Smooth muscle cell (in vitro differentiated cells): ENCODE measurements around the gene AFAP1. TPM values are rescaled to one million over a fixed set of nuclear protein-coding genes. Genes with fewer than 3 reads are reported as not detected.

Source experiments
- DNase-seq: peaks from one replicate; lab custom pipeline; 2025; ENCODE audit not compliant: unreplicated experiment; lab: John Stamatoyannopoulos, UW
- H2AFZ ChIP-seq: fragments of 200-600 bp; sonication (generic); 2 replicates; pipeline ENCODE4 v1.6.0; 2016; ENCODE audit warnings: antibody characterized with exemption, low read depth, mild to moderate bottlenecking
- H3F3A ChIP-seq: fragments of 200-600 bp; sonication (generic); 2 replicates; pipeline ENCODE4 v1.6.0; 2017; ENCODE audit warnings: antibody characterized with exemption, low read depth
- H3K27ac ChIP-seq: fragments of 200-600 bp; sonication (generic); 2 replicates; pipeline ENCODE4 v1.5.1; 2016; ENCODE audit warnings: low read depth, mild to moderate bottlenecking
- H3K27me3 ChIP-seq: fragments of 200-600 bp; sonication (generic); 2 replicates; pipeline ENCODE4 v1.6.1; 2016; ENCODE audit warnings: low read depth, mild to moderate bottlenecking
- H3K36me3 ChIP-seq: fragments of 200-600 bp; sonication (generic); 2 replicates; pipeline ENCODE4 v1.5.1; 2016; ENCODE audit warnings: low read depth
- H3K4me1 ChIP-seq: fragments of 200-600 bp; sonication (generic); 2 replicates; pipeline ENCODE4 v1.5.1; 2016; ENCODE audit warnings: low read depth
- H3K4me2 ChIP-seq: fragments of 200-600 bp; sonication (generic); 2 replicates; pipeline ENCODE4 v1.6.0; 2016; ENCODE audit warnings: mild to moderate bottlenecking
- H3K4me3 ChIP-seq: fragments of 200-600 bp; sonication (generic); 2 replicates; pipeline ENCODE4 v1.5.1; 2016; ENCODE audit warnings: mild to moderate bottlenecking
- H3K79me2 ChIP-seq: fragments of 200-600 bp; sonication (generic); 2 replicates; pipeline ENCODE4 v1.6.0; 2016; ENCODE audit warnings: low read depth, mild to moderate bottlenecking
- H3K9ac ChIP-seq: fragments of 200-600 bp; sonication (generic); 2 replicates; pipeline ENCODE4 v1.6.0; 2016; ENCODE audit warnings: low read depth
- H3K9me3 ChIP-seq: fragments of 200-600 bp; sonication (generic); replicated peaks from 2 replicates; pipeline ENCODE4 v1.5.1; 2016; ENCODE audit warnings: low read depth
- H4K20me1 ChIP-seq: fragments of 200-600 bp; sonication (generic); 2 replicates; pipeline ENCODE4 v1.6.0; 2016; ENCODE audit warnings: low read depth
- CTCF ChIP-seq: fragments of 200-600 bp; sonication (generic); IDR thresholded peaks from 2 replicates; pipeline ENCODE4 v1.5.1; 2017; ENCODE audit warnings: borderline replicate concordance, mild to moderate bottlenecking, antibody characterized with exemption; ENCODE audit not compliant: insufficient read depth, poor library complexity, severe bottlenecking
- WGBS: methylation state at CpG from one replicate; pipeline ENCODE4 v1.1.7; 2016; ENCODE audit warnings: low lambda C conversion rate; 5-methylcytosine and 5-hydroxymethylcytosine counted together
- polyA plus RNA-seq: library from polyadenylated mRNA; unstranded; fragments of >200 nt; fragmentation: Nextera tagmentation; extraction: Ambion mirVana; gene quantifications from 2 replicates; pipeline ENCODE4 v1.2.1, GENCODE V29; 2016
- total RNA-seq: library from RNA; depleted of rRNA; stranded (reverse); fragments of >200 nt; gene quantifications from 2 replicates; pipeline ENCODE4 v1.2.3, GENCODE V29; 2014

Gene AFAP1
- total and polyA plus RNA-seq, 2 experiments from 2014 or later, result 12.6 to 24.8 TPM

GRCh38 chr4:7778510-7779431 lies 160.9 kb downstream of the AFAP1 start:
- Histone ChIP-seq H3K9ac (no peak overlapping the region), H3K36me3 (no peaks in the 10 kb centered on the region), H3K27me3 (no peaks in the 10 kb centered on the region), H3K79me2 (no peaks in the 10 kb centered on the region), H3K4me2 (peak overlapping the region; percentile 21), H3K4me3 (no peak overlapping the region), H3F3A (peaks cover 19% of the 10 kb centered on the region), H3K9me3 (no peaks in the 10 kb centered on the region), H4K20me1 (peaks cover 62% of the 10 kb centered on the region), H3K4me1 (peaks cover 25% of the 10 kb centered on the region), H2AFZ (no peak overlapping the region), H3K27ac (no peak overlapping the region)
- 87% methylated on average over 24 of the region's 24 CpGs for WGBS
- DNase-seq, result no peak
- no peak for TF ChIP-seq CTCF

DNA sequence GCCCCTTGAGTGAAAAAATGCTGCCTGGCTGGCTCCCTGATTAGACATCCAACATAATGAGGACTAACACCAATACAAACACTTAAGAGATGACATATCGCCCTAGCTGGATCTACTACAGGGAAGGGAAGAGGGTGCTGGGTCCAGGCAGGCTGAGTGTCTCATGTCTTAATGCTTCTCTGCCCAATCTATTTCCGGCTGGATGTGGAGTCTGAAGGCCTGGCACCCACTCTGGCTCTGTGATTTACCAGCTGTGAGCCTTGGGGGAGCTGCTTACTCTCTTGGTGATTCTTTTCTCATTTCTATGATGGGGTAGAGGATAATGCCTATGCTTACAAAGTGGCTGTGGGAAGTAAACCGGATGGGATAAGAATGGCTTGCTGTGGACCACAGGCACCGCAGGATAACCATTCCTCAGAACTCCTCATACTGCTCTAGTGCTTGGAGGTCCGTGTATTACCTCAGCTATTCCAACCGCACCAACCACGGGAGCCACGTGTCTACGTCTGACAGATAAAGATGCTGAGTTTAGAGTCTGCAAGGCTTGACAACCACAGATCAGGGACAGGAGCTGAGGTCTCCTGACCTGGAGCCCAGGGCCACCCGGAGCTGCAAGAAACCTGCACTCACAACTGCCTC lies 161.7 kb downstream of the AFAP1 start:
- 75% methylated on average over 10 of the region's 10 CpGs for WGBS
- Histone ChIP-seq H3K4me1 (peaks cover 25% of the 10 kb centered on the region), H3K36me3 (no peaks in the 10 kb centered on the region), H3K27ac (no peak overlapping the region), H3K27me3 (no peaks in the 10 kb centered on the region), H2AFZ (no peak overlapping the region), H3K9ac (no peak overlapping the region), H3K79me2 (no peaks in the 10 kb centered on the region), H3K4me2 (no peak overlapping the region), H3F3A (peaks cover 14% of the 10 kb centered on the region), H3K9me3 (no peaks in the 10 kb centered on the region), H4K20me1 (peaks cover 69% of the 10 kb centered on the region), H3K4me3 (no peak overlapping the region)
- DNase-seq, result no peak
- no peak for TF ChIP-seq CTCF

DNA sequence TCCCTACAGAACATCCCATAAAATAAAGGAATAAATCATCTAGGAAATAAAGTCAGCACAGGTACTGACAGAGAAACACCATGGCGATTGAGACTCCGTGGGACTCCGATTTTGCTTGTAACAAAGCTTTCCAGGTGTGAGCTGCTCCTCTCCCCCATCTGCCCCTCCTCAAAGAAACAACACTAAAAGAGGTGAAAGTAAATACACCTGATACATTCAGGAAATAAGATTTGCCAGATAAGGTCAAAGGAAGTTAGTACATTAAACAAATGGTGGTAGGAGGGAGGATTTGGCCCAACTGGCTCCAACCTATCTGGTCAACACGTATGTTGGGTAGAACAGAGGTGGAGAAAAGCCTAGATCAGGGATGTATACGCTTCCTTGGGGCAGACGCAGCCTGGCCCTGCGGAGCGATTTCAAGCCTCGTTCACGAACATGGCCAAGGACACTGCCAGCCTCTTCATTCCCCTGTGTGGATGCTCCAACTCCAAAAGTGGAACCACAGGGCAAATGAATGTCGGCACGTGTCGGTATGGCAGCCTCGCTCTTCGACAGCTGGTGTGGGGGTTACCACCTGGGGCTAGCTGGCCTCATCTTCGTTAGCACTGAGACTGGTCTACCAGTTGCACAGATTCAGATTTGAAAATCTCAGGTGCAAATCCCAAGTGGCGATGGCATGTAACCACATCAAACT lies 162.5 kb downstream of the AFAP1 start:
- no peaks in the 10 kb centered on the region for H3K9me3 ChIP-seq
- WGBS, result 97% methylated on average over 17 of the region's 17 CpGs
- peaks cover 21% of the 10 kb centered on the region for H3K4me1 ChIP-seq
- no peak for TF ChIP-seq CTCF
- H3K9ac ChIP-seq, result no peak overlapping the region
- no peak overlapping the region for H3K4me2 ChIP-seq
- no peak overlapping the region for H2AFZ ChIP-seq
- no peak for DNase-seq
- peaks cover 78% of the 10 kb centered on the region for H4K20me1 ChIP-seq
- no peak overlapping the region for H3K27ac ChIP-seq
- H3K27me3 ChIP-seq, result no peaks in the 10 kb centered on the region
- no peaks in the 10 kb centered on the region for H3K79me2 ChIP-seq
- no peak overlapping the region for H3K4me3 ChIP-seq
- H3F3A ChIP-seq, result peaks cover 12% of the 10 kb centered on the region
- H3K36me3 ChIP-seq, result no peaks in the 10 kb centered on the region
